Gastrocnemius medialis (tissue), 4 donors: ENCODE results near the gene ENKD1. TPM values are rescaled to one million over a fixed set of nuclear protein-coding genes. Genes with fewer than 3 reads are reported as not detected.

Source experiments
- ATAC-seq, 2 donors: fragments of 150-250 bp; one replicate each; pipeline ENCODE4 v1.9.1; 2016
- DNase-seq, 2 donors: peaks; one replicate each; pipeline ENCODE4 v3.0.0-alpha.2; 2019
- H3K27ac ChIP-seq, 4 donors: fragments of 200-600 bp; sonication (generic); 1 replicate in 1 of 4; 2 replicates in 3 of 4; pipeline ENCODE4 v1.5.1; 2016 to 2018; ENCODE audit warnings: mild to moderate bottlenecking in 2 of 4, moderate library complexity in 1 of 4
- H3K27me3 ChIP-seq, 3 donors: fragments of 200-600 bp; sonication (generic) in 2 of 3; 1 replicate in 1 of 3; 2 replicates in 2 of 3; pipeline versions ENCODE4 v1.5.1 to v1.6.0; 2016 to 2019; ENCODE audit warnings: mild to moderate bottlenecking in 1 of 3, moderate library complexity in 1 of 3
- H3K36me3 ChIP-seq, 2 donors: fragments of 200-600 bp; sonication (generic) in 1 of 2; one replicate each; pipeline ENCODE4 v1.5.1; 2017 to 2018
- H3K4me1 ChIP-seq, 2 donors: fragments of 200-600 bp; sonication (generic) in 1 of 2; one replicate each; pipeline ENCODE4 v1.5.1; 2016 to 2017; ENCODE audit warnings: mild to moderate bottlenecking in 2 of 2
- H3K4me3 ChIP-seq, 4 donors: fragments of 200-600 bp; sonication (generic) in 3 of 4; 1 replicate in 1 of 4; 2 replicates in 3 of 4; pipeline ENCODE4 v1.5.1; 2016 to 2019; ENCODE audit warnings: mild to moderate bottlenecking in 2 of 4
- H3K9me3 ChIP-seq, 3 donors: fragments of 200-600 bp; sonication (generic) in 2 of 3; 1 replicate in 1 of 3; 2 replicates in 2 of 3; pipeline ENCODE4 v1.5.1; 2016 to 2019
- POLR2A ChIP-seq, 2 donors: fragments of 450-650 bp; IDR thresholded peaks; one replicate each; pipeline ENCODE4 v1.6.1; 2017; ENCODE audit warnings: antibody characterized with exemption in 2 of 2, mild to moderate bottlenecking in 2 of 2, moderate library complexity in 2 of 2
- in situ Hi-C, 4 donors: fragments of 200-750 bp; cut with MboI; loops; one replicate each; pipeline versions ENCODE4 v1.15.0 to v1.8.0; 2017; ENCODE audit warnings: low sequenced_read_pairs in 4 of 4
- intact Hi-C: fragments of 100-400 bp; cut with DNase I; formaldehyde crosslinking; loops from one replicate; pipeline ENCODE4 v1.15.1; 2023; ENCODE audit warnings: low total_unique reads
- total RNA-seq, 4 donors: library from RNA; depleted of rRNA; stranded (reverse); fragments of >200 nt; gene quantifications; one replicate each; pipeline versions ENCODE4 v1.1.0 to v1.2.3, GENCODE V29; 2016
- TF ChIP-seq, protein P1 (sequence below), 5 experiments: fragments of 450-650 bp in 3 of 5; fragments of 200-600 bp in 2 of 5; sonication (generic) in 2 of 5; IDR thresholded peaks in 4 of 5; conservative IDR thresholded peaks in 1 of 5; 1 replicate in 4 of 5; 2 replicates in 1 of 5; pipeline ENCODE4 v1.5.1; 2016 to 2019; ENCODE audit warnings: antibody characterized with exemption in 5 of 5, mild to moderate bottlenecking in 3 of 5, moderate library complexity in 3 of 5

ENKD1 gene
- total RNA-seq, 4 donors from 2014 or later = 8.1 to 14.2 (median 11.2) TPM

DNA sequence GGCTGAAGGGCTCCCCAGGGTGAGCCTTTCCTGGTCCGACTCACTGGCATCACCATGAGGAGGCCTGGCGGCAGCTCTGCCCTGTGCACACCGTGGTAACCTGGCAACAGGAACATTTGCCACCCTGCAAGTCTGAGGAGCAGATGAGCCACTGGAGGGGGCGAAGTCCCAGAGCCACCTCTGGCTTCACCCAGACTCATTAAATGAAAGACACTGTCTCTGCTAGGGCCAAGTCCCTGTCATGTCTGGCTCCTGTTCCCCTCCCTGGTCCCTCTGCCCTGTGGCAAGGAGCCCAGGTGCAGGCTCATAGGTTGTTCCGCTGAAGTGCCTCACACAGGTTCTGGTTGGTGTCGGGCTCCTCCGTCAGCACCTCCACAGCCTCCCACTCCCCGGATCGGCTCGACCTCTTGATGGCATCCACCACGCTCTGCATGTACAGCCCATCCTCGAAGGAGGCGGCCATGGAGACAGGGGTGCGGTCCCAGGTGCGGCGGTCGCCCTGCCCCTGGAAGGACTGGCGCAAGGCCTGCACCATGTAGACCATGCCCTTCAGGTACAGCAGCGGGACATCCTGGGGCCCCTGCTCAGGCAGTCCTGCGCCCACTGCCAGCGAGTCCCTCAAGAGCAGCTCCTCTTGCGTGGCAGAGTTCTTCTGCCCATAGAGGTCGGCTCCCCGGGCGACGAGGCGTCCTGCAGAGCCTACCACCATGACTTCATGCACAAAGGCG lies 8.5 kb upstream of the ENKD1 start:
- in situ Hi-C loops (loop anchor here in 1 of 4 donors (25.0 kb wide), 1 partner anchor 362 kb away; no protein-coding TSS in a partner anchor), intact Hi-C loops (loop anchor here (5.0 to 10.0 kb wide), 2 partner anchors 250 to 367 kb away; no protein-coding TSS in a partner anchor)
- Histone ChIP-seq H3K27ac (peak overlapping the region; percentile 50 to 80 (median 73)), H3K4me3 (no peak overlapping the region), H3K9me3 (no peaks in the 10 kb centered on the region), H3K27me3 (no peaks in the 10 kb centered on the region), H3K36me3 (no peaks in the 10 kb centered on the region), H3K4me1 (peaks cover 10 to 23% of the 10 kb centered on the region in 2 donors)
- ATAC-seq = no peak
- TF ChIP-seq, protein P1, sequence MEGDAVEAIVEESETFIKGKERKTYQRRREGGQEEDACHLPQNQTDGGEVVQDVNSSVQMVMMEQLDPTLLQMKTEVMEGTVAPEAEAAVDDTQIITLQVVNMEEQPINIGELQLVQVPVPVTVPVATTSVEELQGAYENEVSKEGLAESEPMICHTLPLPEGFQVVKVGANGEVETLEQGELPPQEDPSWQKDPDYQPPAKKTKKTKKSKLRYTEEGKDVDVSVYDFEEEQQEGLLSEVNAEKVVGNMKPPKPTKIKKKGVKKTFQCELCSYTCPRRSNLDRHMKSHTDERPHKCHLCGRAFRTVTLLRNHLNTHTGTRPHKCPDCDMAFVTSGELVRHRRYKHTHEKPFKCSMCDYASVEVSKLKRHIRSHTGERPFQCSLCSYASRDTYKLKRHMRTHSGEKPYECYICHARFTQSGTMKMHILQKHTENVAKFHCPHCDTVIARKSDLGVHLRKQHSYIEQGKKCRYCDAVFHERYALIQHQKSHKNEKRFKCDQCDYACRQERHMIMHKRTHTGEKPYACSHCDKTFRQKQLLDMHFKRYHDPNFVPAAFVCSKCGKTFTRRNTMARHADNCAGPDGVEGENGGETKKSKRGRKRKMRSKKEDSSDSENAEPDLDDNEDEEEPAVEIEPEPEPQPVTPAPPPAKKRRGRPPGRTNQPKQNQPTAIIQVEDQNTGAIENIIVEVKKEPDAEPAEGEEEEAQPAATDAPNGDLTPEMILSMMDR (IDR thresholded peaks at IDR 0.05 in 4 of 5, conservative IDR thresholded peaks at IDR 0.05 in 1 of 5) = no peak
- TF ChIP-seq POLR2A (IDR thresholded peaks at IDR 0.05) = no peak
- DNase-seq = no peak

DNA sequence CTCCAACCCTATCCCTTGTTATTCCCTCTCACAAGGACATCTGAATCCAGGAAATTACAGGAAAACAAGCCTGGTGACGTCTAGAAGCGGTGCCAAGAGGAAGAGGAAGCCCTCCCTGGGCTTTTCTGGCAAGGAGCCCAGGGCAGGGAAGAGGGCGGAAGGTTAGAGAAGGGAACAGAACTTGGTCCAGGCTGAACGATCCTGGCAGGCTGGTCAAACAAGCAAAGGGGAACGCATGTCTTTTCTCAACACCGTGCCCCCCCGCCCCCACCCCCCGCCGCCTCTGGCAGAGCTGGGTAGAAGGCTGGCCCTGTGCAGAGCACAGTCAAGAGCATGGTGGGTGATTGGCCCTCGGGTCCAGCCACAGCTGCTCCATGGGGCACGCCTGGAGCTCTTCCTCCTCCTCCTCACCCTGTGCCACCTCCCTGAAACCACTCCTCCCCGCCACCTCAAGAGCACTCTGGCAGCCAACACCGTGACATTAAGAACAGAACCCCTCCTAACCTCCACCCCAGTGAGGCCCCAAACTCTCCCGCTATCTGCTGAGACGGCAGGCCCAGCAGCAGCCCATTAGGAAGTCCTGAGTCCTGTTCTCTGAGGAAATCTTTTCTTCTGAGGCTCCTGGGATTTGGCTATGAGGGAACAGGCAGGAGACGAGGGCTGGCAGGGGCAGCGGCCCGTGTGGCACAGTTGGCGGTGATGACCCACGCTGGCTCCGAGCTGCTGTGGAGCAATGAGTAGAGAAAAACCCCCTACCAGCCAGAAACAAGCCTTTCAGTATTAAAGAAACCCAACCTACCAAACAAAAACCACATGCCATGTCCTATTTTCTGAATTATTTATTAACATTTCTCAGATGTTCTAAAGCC lies 7.4 kb upstream of the ENKD1 start:
- H3K4me1 ChIP-seq = peaks cover 10 to 23% of the 10 kb centered on the region in 2 donors
- H3K27me3 ChIP-seq = no peaks in the 10 kb centered on the region
- in situ Hi-C loops (no loop called here), intact Hi-C loops (loop anchor here (2.0 to 10.0 kb wide), 3 partner anchors 45 to 368 kb away; partner anchors contain the start of gene GFOD2)
- no peak overlapping the region for H3K4me3 ChIP-seq
- no peaks in the 10 kb centered on the region for H3K36me3 ChIP-seq
- no peaks in the 10 kb centered on the region for H3K9me3 ChIP-seq
- DNase-seq = peak in 1 of 2 donors; percentile 46
- peak overlapping the region; percentile 50 to 80 (median 73) for H3K27ac ChIP-seq
- TF ChIP-seq, protein P1 (IDR thresholded peaks at IDR 0.05 in 4 of 5, conservative IDR thresholded peaks at IDR 0.05 in 1 of 5) = no peak
- no peak for TF ChIP-seq POLR2A (IDR thresholded peaks at IDR 0.05)
- peak; percentile 46 to 47 for ATAC-seq

DNA sequence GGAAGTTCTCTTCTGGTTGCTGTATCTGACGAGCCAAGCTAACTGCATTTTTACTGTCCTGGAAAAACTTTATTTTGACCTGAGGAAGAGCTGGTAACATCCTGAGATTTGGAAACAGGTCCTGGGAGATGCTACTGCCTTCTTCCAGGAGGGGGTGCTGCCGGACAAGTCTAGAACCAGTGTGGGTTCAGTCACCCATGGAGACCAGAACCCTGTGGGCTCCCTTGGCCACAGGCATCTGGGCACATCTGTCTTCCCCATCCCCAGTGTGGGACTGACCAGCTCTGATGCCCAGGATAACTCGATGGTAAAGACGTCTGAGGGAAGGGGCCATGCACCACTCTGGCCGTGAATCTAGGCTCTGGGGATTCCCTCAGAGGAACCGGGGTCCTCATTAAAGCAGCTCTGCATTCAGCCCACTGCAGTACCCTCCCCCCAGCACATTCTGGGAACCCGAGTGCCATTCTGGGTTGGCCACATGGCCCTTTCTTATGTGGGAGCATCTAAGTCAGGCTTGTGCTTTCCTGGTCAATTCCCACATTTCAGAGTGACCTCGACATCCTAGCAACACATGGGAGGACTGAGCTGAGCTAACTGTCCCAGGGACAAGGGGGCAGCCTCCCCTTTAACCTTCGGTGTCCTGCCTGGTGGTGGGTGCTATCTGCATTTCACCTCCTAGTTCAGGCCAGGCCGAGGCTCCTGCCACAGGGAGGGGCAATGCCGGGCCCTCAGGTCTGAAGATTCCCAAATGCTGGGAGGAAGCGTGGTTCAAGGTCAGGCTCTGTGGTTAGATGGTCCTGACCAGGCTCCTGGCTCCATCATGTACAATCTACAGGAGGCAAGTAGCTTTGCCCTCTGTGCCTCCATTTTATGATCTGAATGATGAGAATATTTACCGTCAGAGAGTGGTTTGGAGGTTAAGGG lies 6.5 kb upstream of the ENKD1 start:
- ATAC-seq (peak; percentile 38 to 51), DNase-seq (peak; percentile 40 to 57)
- Histone ChIP-seq H3K27ac (peak overlapping the region; percentile 50 to 80 (median 73)), H3K9me3 (no peaks in the 10 kb centered on the region), H3K4me1 (peaks cover 13 to 21% of the 10 kb centered on the region in 2 donors), H3K27me3 (no peaks in the 10 kb centered on the region), H3K36me3 (no peaks in the 10 kb centered on the region), H3K4me3 (no peak overlapping the region)
- intact Hi-C loops (loop anchor here (1.0 to 10.0 kb wide), 4 partner anchors 46 to 369 kb away; partner anchors contain the start of gene GFOD2), in situ Hi-C loops (no loop called here)
- TF ChIP-seq, protein P1 (IDR thresholded peaks at IDR 0.05 in 4 of 5, conservative IDR thresholded peaks at IDR 0.05 in 1 of 5) = peak; percentile 63 to 82 (median 74)
- TF ChIP-seq POLR2A (IDR thresholded peaks at IDR 0.05) = no peak

DNA sequence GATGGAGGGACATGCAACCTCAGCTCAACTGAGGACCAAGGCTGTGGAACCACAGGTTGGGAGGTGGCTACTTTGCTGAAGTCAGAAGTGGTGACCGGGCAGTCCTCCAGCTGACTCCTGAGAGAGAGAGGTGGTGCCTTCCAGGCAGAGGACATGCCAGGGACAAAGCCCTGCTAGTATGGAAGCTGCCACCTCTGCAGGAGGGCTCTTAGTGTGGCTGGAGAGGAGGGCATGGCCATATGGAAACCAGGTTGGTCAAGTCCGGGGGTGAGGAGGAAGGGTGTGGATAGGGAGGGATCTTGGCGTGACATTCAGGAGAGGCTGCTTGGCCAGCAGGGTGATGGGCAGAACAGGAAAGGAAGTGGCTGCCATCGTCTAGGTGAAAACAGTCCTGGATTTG lies 5.8 kb upstream of the ENKD1 start:
- no peaks in the 10 kb centered on the region for H3K27me3 ChIP-seq
- peaks cover 20 to 28% of the 10 kb centered on the region in 2 donors for H3K4me1 ChIP-seq
- DNase-seq = no peak
- intact Hi-C loops (loop anchor here (1.0 to 10.0 kb wide), 4 partner anchors 46 to 370 kb away; partner anchors contain the start of gene GFOD2), in situ Hi-C loops (no loop called here)
- no peak for ATAC-seq
- H3K4me3 ChIP-seq = no peak overlapping the region
- H3K36me3 ChIP-seq = no peaks in the 10 kb centered on the region
- H3K27ac ChIP-seq = no peak overlapping the region
- TF ChIP-seq, protein P1 (IDR thresholded peaks at IDR 0.05 in 4 of 5, conservative IDR thresholded peaks at IDR 0.05 in 1 of 5) = no peak
- TF ChIP-seq POLR2A (IDR thresholded peaks at IDR 0.05) = no peak
- no peaks in the 10 kb centered on the region for H3K9me3 ChIP-seq
